GM23338 (cell line): ENCODE measurements around the gene KIF6. TPM values are rescaled to one million over a fixed set of nuclear protein-coding genes. Genes with fewer than 3 reads are reported as not detected.

Experiments
- ATAC-seq: fragments of 200-7000 bp; cut with Tn5 transposase; 3 replicates; pipeline ENCODE4 v1.9.1; 2020
- DNase-seq: peaks from one replicate; pipeline ENCODE4 v3.0.0-alpha.2; 2015; ENCODE audit warnings: low spot score
- H2AFZ ChIP-seq: fragments of 200-600 bp; sonication (generic); 2 replicates; pipeline ENCODE4 v1.8.0; 2016; ENCODE audit warnings: antibody characterized with exemption, mild to moderate bottlenecking, moderate library complexity
- H3F3A ChIP-seq: fragments of 200-600 bp; sonication (generic); replicated peaks from 2 replicates; pipeline ENCODE4 v1.8.0; 2017; ENCODE audit warnings: antibody characterized with exemption, mixed run types, low read depth
- H3K27ac ChIP-seq: fragments of 200-600 bp; sonication (generic); 2 replicates; pipeline ENCODE4 v1.6.1; 2016; ENCODE audit warnings: low read depth
- H3K27me3 ChIP-seq: fragments of 200-600 bp; sonication (generic); 2 replicates; pipeline ENCODE4 v1.8.0; 2016; ENCODE audit warnings: mild to moderate bottlenecking, mixed run types, moderate library complexity; ENCODE audit not compliant: insufficient read depth
- H3K36me3 ChIP-seq: fragments of 200-600 bp; sonication (generic); 2 replicates; pipeline ENCODE4 v1.8.0; 2016; ENCODE audit warnings: mild to moderate bottlenecking; ENCODE audit not compliant: insufficient read depth
- H3K4me1 ChIP-seq: fragments of 200-600 bp; sonication (generic); 2 replicates; pipeline ENCODE4 v1.8.0; 2016; ENCODE audit warnings: mild to moderate bottlenecking, moderate library complexity; ENCODE audit not compliant: insufficient read depth
- H3K4me2 ChIP-seq: fragments of 200-600 bp; sonication (generic); 2 replicates; pipeline ENCODE4 v1.7.1; 2017; ENCODE audit warnings: mixed run types
- H3K4me3 ChIP-seq: fragments of 200-600 bp; sonication (generic); 2 replicates; pipeline ENCODE4 v1.6.1; 2016; ENCODE audit warnings: mixed run types
- H3K79me2 ChIP-seq: fragments of 200-600 bp; sonication (generic); replicated peaks from 2 replicates; pipeline ENCODE4 v1.8.0; 2017; ENCODE audit warnings: mild to moderate bottlenecking; ENCODE audit not compliant: insufficient read depth
- H3K9me2 ChIP-seq: fragments of 200-600 bp; sonication (generic); 2 replicates; pipeline ENCODE4 v1.8.0; 2017; ENCODE audit not compliant: insufficient read depth
- H4K20me1 ChIP-seq: fragments of 200-600 bp; sonication (generic); replicated peaks from 2 replicates; pipeline ENCODE4 v1.8.0; 2017; ENCODE audit warnings: mild to moderate bottlenecking; ENCODE audit not compliant: insufficient read depth
- H3K27ac Mint-ChIP-seq: 2 replicates; pipeline ENCODE4 v1.8.0; 2020; ENCODE audit warnings: inconsistent platforms, mild to moderate bottlenecking, moderate library complexity, mixed read lengths
- H3K27me3 Mint-ChIP-seq: 3 replicates; pipeline ENCODE4 v1.8.0; 2022; ENCODE audit warnings: low read depth, mild to moderate bottlenecking, moderate library complexity, mixed read lengths, inconsistent platforms; ENCODE audit not compliant: insufficient read depth, poor library complexity
- H3K36me3 Mint-ChIP-seq: 3 replicates; pipeline ENCODE4 v1.8.0; 2021; ENCODE audit warnings: low read depth, mild to moderate bottlenecking, inconsistent platforms, moderate library complexity, mixed read lengths
- H3K4me1 Mint-ChIP-seq: 3 replicates; pipeline ENCODE4 v1.8.0; 2020; ENCODE audit warnings: mild to moderate bottlenecking, inconsistent platforms, mixed read lengths
- H3K4me3 Mint-ChIP-seq: 3 replicates; pipeline ENCODE4 v1.8.0; 2021; ENCODE audit warnings: moderate library complexity, mild to moderate bottlenecking, inconsistent platforms, mixed read lengths
- H3K9me3 Mint-ChIP-seq: 3 replicates; pipeline ENCODE4 v1.8.0; 2020; ENCODE audit warnings: moderate library complexity, mild to moderate bottlenecking, inconsistent platforms, mixed read lengths
- CTCF ChIP-seq, 2 experiments: fragments of 200-600 bp in 1 of 2; sonication (generic) in 1 of 2; conservative IDR thresholded peaks; 2 replicates each; pipeline versions ENCODE4 v1.5.1 to v1.6.1; 2016 to 2017; ENCODE audit warnings: antibody characterized with exemption in 2 of 2, low read depth in 2 of 2, mild to moderate bottlenecking in 2 of 2, moderate library complexity in 1 of 2
- EZH2 ChIP-seq: fragments of 200-600 bp; sonication (generic); IDR thresholded peaks from one replicate; pipeline ENCODE4 v1.8.0; 2017; ENCODE audit warnings: antibody characterized with exemption, mild to moderate bottlenecking, low read depth; ENCODE audit not compliant: unreplicated experiment
- EZH2phosphoT487 ChIP-seq: fragments of 200-600 bp; sonication (generic); IDR thresholded peaks from one replicate; pipeline ENCODE4 v1.8.1; 2018; ENCODE audit warnings: antibody characterized with exemption; ENCODE audit not compliant: unreplicated experiment
- POLR2AphosphoS5 ChIP-seq: IDR thresholded peaks from 2 replicates; pipeline ENCODE4 v1.6.1; 2016; ENCODE audit warnings: antibody characterized with exemption, low read depth
- ZNF114 ChIP-seq: fragments of 250-450 bp; sonication (Bioruptor Pico); IDR thresholded peaks from 2 replicates; pipeline ENCODE4 v1.5.0; 2020; ENCODE audit warnings: mild to moderate bottlenecking, moderate library complexity
- ZNF462 ChIP-seq: fragments of 250-450 bp; sonication (Bioruptor Pico); IDR thresholded peaks from 2 replicates; pipeline ENCODE4 v1.5.0; 2020; ENCODE audit warnings: mild to moderate bottlenecking, moderate library complexity
- polyA plus RNA-seq: library from polyadenylated mRNA; unstranded; fragments of >200 nt; fragmentation: Nextera tagmentation; extraction: Ambion mirVana; gene quantifications from 2 replicates; pipeline ENCODE4 v1.2.1, GENCODE V29; 2016
- total RNA-seq: library from RNA; depleted of rRNA; stranded (reverse); fragments of >200 nt; shearing (Covaris generic); gene quantifications from 2 replicates; pipeline ENCODE4 v1.2.3, GENCODE V29; 2014

KIF6 gene
- total and polyA plus RNA-seq, 2 experiments from 2014 or later: 0.87 to 1.7 TPM

GRCh38 chr6:39320363-39320984, 404.7 kb downstream of the KIF6 start (continued):
- TF ChIP-seq ZNF462: no peak

- Mint-ChIP-seq H3K4me3 (no peak overlapping the region), H3K27me3 (peaks cover 21% of the 10 kb centered on the region), H3K36me3 (no peaks in the 10 kb centered on the region), H3K4me1 (no peaks in the 10 kb centered on the region), H3K9me3 (no peaks in the 10 kb centered on the region), H3K27ac (no peak overlapping the region)
- Histone ChIP-seq H3K4me1 (no peaks in the 10 kb centered on the region), H3F3A (no peaks in the 10 kb centered on the region), H3K27ac (no peak overlapping the region), H3K9me2 (peaks cover 5% of the 10 kb centered on the region), H3K4me3 (no peak overlapping the region), H2AFZ (no peak overlapping the region), H3K27me3 (peaks cover 13% of the 10 kb centered on the region), H3K79me2 (no peaks in the 10 kb centered on the region), H3K36me3 (no peaks in the 10 kb centered on the region), H4K20me1 (no peaks in the 10 kb centered on the region), H3K4me2 (no peak overlapping the region)
- ATAC-seq (no peak), DNase-seq (no peak)
- 0 out of 4 replicates have a peak, but pooled peaks of 1 of the 2 experiments have one; percentile 6 for TF ChIP-seq CTCF (conservative IDR thresholded peaks at IDR 0.05; ENCODE audit: low read depth in 2 of 2)
- no peak for TF ChIP-seq ZNF114
- TF ChIP-seq EZH2phosphoT487: no peak
- TF ChIP-seq POLR2AphosphoS5: no peak
- TF ChIP-seq EZH2: no peak
Measured at GRCh38 chr6:39319621-39320362, 405.4 kb downstream of the KIF6 start.
